Midbrain (tissue), 1 donor: ENCODE data around the gene LRMDA.

Experiments
- DNase-seq: peaks from one replicate; lab custom pipeline; 2025; lab: John Stamatoyannopoulos, UW

LRMDA gene

GRCh38 chr10:75449382-75450074 lies 18.1 kb downstream of the LRMDA start:
- no peak for DNase-seq

- DNase-seq, result no peak
These were observed 18.6 kb downstream of the LRMDA start for GRCh38 chr10:75450075-75450445.

GRCh38 chr10:75450644-75451640 lies 19.5 kb downstream of the LRMDA start:
- no peak for DNase-seq

DNA sequence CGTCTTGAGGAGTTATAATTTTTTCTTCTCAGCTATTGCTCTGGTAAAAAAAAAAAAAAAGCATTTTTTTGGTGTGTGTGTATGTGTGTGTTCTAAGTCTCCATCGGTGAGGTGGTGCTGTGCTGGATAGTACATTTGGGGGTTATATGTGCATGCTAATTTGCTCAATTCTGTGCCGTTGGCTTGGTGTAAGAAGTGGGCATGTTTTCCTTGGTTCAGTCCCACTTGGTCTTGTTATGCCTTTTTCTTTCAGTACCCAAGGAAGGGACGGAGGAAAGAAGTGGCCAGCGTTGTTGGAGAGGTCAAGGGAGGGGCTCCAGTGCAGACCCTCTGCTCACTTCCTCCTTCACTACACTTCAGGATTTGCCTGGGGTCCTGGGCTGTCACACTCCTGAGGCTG lies 20.4 kb downstream of the LRMDA start:
- no peak for DNase-seq

DNA sequence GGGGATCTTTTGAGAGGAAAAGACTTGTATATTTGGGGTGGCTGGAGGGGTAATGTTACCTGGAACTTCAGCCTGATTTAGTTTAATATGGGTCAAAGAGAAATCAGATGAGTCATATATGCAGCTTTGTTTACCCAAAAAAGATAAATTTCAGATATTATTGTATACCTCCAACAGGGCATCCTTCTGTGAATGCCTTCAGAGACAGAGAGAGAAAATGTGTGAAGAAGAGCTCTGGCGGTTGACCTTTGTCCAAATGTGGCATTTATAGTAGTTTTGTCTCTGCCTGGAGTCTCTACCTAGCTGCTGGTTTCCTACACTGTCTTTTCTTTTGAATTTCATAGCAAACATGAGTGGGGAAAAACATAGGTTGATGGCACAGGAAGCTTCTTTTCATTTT lies 21.6 kb downstream of the LRMDA start:
- no peak for DNase-seq

DNA sequence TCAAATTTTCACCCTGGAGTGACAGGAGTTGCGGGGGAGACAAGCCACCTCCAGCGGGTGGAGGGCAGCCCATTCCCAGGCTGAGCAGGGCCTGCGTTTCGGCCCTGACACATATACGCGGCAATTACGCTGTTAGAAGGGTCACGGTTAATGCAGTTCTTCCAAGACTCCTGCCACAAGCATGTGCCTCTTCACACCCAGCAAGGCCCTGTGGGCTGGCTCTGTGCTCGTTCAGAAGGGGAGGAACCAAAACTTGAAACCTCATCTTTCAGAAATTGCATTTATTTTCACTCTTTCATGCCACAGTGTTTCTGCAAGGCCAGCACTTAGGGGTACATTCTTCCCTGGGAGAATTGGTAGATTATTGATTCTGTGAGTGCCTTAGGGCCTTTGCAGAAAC lies 24.7 kb downstream of the LRMDA start:
- no peak for DNase-seq

DNA sequence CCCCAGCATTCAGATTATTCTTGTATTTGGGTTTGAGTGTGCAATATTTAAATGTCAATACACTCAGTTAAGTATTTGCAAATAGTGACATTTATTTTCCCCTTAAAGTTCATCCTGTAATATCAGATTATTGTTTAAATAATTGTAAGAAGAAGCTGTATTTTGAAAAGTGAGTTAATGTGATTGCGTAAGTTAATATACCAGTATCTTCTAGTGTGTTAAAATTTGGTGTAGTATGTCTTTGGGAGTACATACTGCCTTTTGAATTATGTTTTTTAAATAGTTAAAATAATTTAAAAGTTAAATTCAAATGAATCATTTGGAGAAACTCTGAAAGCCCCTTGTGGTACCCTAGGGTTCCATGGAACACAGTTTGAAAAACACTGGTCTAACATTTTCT lies 28.6 kb downstream of the LRMDA start:
- DNase-seq, result no peak

DNA sequence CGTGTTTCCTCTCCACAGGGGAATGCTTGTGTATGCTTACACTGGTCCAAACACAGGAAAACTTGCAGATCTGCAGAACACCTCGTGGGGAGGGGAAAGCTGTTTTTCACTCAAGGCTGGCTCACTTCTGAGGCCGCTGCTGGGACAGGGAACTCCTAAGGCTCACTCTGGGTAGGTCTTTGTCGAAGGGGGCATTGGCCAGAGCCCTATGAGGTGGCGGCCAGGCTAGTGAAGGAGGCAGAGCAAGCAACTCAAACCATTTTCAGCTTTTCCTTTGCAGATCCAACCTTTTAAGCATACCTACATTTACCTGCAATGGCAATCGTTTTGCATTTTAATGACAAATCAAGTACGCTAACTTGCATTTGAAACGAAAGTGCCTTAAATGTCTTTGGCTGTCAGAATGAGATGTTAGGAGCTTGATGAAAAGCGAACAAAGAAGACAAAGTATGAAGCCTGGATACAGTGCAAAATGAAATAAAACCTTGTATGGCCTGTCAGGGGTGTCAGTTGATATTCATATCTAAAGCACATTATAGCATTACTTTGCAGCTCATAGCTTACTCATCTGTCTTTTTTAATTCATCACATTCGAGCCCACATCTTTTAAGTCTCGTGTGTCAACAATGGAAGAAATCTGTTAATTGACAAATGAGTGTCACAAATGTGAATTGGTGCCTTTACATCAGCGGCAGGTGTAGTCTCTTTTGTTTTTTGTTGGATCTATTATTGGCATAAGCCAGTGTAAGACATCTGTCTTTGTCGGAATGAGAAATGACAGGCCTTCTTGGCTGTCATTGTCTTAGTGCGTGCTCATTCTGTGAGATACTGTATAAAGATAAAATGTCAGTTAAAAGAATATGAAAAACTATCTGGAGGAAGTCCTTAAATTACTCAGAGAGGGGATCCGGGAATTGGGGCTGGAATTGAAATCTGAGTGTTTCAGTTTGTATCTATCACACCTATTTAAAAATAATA lies 30.5 kb downstream of the LRMDA start:
- DNase-seq, result no peak

GRCh38 chr10:75462865-75463264 lies 31.4 kb downstream of the LRMDA start:
- no peak for DNase-seq

GRCh38 chr10:75464478-75465449 lies 33.3 kb downstream of the LRMDA start:
- no peak for DNase-seq

DNA sequence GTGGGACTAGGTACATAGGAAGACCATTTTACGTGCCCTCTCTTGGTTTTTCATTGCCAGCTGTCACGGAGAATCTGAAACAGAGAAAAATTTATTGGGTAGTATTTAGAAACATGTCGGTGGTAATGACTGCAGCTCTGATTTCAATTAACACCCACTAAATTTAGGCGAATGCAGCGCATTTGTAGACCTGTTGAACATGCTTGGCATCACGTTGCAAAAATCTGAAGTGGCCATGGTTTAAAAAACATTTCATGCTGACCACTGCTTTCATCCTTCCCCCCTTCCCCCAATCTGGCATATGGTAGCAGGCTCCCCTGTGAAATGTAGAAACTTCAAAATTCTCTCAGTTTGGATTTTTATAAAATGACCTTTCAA lies 34.0 kb downstream of the LRMDA start:
- DNase-seq, result no peak

DNA sequence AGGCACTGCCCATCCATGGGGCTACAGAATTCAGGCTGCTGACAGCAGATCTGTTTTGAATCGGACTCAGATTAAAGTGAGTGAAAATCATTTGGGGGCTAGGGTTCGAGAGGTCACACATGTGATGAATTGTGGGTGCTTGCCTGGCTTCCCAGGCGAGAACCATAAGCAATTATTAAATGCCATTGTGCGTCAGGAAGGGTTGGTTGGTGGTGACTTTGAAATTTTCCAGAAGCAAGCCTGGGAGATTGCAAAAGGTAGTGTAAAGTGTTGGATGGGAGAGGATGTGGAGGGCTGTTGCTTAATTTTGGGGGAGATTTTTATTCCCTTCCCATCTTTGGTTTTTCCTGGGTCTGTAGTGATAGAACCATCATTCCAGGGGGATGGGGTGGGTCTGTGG lies 34.6 kb downstream of the LRMDA start:
- DNase-seq, result no peak

DNA sequence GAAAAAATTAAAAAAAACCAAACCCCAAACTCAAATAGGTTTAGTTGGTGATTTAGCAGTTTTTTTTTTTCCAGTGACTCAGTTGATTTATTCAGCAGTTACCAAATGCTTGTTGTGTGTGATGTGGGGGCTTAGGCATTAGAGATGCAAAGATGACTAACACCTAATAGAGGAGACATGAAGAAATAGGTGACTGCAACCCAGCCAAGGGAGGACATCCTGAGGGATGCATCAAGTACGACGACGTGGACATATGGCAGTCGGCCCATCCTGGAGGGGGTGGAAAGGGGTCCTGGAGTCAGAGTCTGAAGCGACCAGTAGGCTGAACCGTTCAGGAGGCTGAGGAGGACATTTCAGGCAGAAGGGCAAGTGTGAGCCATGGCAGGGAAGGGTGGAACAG lies 35.5 kb downstream of the LRMDA start:
- no peak for DNase-seq

DNA sequence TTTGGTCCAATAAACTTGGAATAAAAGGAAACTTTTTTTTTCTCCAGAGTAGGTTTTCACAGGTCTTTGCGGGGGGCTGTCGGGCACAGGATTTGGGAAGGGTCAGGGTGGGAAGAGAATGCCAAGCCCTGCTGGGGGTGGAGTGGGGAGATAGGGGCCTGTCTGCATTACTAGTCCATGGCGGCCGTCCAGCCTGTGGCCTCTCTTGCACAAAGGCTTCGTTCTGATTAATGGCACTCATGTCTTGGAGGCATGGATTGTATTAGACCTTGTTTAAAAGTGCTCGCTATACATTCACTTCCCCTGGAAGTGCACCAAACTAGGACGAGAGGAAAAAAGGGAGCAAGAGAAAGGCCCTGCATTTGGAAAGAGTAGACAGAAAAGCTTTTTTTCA lies 37.2 kb downstream of the LRMDA start:
- DNase-seq, result no peak

GRCh38 chr10:75469006-75469616 lies 37.7 kb downstream of the LRMDA start:
- DNase-seq, result no peak

DNA sequence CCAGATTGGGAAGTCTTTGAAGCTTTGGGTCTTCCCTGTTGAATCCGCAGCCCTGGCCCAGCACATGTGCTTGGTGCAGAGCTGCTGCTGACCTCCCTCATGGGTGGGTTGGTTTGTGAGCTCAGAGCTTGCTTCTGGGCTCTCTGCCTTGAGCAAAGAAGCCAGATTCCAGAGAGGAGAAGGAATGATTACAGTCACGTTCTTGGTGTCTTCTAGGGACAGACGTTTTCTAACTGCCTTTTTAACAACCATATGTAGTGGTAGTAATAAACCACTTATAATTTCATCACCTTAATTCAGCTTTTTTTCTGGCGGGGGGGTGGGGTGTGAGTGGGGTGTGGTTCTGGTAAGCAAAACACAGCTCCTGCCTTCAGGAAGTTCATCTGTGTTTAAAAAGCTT lies 39.5 kb downstream of the LRMDA start:
- no peak for DNase-seq

DNA sequence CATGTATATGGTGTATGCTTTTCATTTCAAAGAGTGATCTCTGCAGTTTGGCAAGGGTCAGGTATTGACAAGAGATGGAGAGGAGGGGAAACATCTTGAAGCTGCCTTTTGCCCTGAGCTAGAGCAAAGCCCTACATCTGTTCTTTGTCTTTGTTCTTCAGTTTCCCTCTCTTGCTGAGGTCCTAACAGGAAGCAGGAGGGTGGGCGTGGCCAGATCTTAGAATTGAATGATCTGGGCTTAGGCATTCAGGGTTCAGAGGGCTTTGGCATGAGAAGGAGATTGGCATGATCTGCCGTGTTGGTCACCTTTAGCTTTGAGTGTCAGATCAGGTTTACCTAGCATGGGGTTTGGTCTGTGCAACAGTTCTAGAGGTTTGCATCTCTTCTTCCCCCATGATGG lies 41.3 kb downstream of the LRMDA start:
- no peak for DNase-seq

DNA sequence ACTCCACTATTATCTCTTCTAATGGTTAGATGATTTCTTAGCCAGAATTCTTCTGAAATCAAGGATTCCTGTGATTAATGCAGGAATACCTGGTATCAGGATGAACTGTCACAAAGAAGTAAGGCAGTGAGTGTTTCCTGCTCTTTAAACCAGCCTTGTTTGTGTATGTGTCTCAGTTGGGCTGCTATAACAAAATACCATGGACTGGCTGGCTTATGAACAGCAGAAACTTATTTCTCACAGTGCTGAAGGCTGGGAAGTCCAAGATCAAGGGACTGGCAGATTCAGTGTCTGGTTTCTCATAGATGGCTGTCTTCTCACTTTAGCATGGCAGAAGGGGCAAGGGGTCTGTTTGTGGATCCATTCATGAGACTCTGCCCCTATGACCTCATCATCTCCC lies 42.7 kb downstream of the LRMDA start:
- no peak for DNase-seq

DNA sequence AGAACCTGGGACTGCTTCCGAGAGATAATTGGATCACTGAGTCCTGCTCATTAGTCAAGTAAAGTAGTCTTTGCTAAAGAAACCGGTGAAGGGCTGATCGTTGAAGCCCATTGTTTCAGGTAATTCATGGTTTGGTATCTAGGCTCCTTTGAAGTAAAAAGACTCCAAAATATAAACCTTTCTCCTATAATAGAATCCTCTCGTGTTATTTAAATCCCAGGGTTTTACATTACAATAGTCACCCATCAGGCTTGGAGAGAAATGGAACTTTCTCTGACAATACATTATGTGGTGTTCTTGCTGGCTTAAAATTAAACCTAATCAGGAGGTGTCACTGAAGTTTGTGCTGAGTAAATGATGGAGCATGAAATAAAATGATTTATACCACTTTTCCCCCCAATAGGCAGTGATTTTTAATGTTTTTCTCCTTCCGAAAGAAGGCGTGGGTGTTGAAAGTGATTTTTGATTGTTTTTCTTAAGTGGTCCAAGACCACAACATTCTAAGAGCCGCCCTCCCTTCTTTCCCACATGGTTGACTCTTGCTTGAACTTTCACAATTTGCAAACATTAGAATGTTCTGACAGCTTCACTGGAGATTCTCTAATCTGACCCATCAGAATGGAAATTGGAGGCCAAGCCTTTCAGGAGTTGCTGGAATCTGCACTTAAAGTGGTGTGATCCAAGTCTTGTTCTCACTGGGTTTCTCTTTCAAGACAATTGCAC lies 44.2 kb downstream of the LRMDA start:
- DNase-seq, result no peak

- no peak for DNase-seq
These were observed 45.1 kb downstream of the LRMDA start for GRCh38 chr10:75476569-75476968.
